GM12878 (cell line): ENCODE measurements around the gene NISCH.

Experiments used
- JUNB ChIP-seq: IDR thresholded peaks from 2 replicates; pipeline ENCODE4 v1.6.1; 2016; ENCODE audit warnings: antibody characterized with exemption, mild to moderate bottlenecking
- MEF2A ChIP-seq: IDR thresholded peaks from 2 replicates; pipeline ENCODE4 v1.6.1; 2011; ENCODE audit warnings: low read depth, mild to moderate bottlenecking, low read length, moderate library complexity; ENCODE audit not compliant: insufficient read depth
- TF ChIP-seq, protein P1 (sequence below): fragments of 450-650 bp; formaldehyde crosslinking; IDR thresholded peaks from 2 replicates; pipeline ENCODE4 v1.5.0; 2022; ENCODE audit warnings: mild to moderate bottlenecking, missing genetic modification characterization

DNA sequence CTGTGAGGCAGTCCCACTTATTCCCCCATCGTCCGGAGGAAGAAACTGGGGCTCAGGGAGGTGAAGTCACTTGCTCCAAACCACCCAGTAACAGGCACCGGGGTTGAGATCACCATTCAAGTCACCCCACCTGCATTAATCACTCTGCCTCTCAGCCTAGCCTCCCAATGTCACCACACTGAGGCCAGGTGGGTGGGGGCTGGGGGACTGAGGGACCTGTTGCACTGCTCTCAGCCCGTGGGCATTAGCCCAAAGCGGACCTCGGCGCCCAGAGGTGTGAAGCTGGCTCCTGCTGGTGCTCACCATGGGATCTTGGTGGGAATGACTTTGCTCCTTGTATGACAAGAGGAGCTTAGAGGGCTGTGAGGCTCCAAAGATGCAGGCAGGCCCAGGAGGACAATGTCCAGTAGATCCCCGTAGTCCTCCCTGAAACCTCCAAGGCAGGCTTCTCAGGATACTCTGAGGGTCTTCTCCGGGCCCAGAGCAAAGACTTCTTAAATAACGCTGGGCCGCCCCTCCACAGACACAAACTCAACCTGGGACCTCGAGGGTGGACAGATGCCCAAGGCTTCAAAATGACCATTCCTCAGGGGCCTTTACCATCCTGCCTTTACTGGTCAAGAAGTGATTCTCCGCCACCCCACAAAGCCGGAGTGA, 76.6 kb downstream of the NISCH start:
- no peak for TF ChIP-seq JUNB
- no peak for TF ChIP-seq MEF2A
- TF ChIP-seq, protein P1, sequence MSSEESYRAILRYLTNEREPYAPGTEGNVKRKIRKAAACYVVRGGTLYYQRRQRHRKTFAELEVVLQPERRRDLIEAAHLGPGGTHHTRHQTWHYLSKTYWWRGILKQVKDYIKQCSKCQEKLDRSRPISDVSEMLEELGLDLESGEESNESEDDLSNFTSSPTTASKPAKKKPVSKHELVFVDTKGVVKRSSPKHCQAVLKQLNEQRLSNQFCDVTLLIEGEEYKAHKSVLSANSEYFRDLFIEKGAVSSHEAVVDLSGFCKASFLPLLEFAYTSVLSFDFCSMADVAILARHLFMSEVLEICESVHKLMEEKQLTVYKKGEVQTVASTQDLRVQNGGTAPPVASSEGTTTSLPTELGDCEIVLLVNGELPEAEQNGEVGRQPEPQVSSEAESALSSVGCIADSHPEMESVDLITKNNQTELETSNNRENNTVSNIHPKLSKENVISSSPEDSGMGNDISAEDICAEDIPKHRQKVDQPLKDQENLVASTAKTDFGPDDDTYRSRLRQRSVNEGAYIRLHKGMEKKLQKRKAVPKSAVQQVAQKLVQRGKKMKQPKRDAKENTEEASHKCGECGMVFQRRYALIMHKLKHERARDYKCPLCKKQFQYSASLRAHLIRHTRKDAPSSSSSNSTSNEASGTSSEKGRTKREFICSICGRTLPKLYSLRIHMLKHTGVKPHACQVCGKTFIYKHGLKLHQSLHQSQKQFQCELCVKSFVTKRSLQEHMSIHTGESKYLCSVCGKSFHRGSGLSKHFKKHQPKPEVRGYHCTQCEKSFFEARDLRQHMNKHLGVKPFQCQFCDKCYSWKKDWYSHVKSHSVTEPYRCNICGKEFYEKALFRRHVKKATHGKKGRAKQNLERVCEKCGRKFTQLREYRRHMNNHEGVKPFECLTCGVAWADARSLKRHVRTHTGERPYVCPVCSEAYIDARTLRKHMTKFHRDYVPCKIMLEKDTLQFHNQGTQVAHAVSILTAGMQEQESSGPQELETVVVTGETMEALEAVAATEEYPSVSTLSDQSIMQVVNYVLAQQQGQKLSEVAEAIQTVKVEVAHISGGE: no peak
